Activated T-cell treated with anti-CD3 and anti-CD28 coated beads, Interleukin-2, amount 50 U/mL, for 1 hour (primary cell): ENCODE measurements around the gene EXOC8.

Experiments used
- DNase-seq: peaks from one replicate; pipeline ENCODE4 v3.0.0-alpha.2; 2020

Gene EXOC8

GRCh38 chr1:231337472-231338269, at the start of gene EXOC8:
TSS of gene EXOC8 (minus strand) at chr1:231337852. CDS start at chr1:231337745, 107 bp downstream.
- peak; percentile 100 for DNase-seq

- no peak for DNase-seq
Measured at GRCh38 chr1:231386466-231386865, 48.8 kb upstream of the EXOC8 start.

GRCh38 chr1:231385416-231385748, 47.7 kb upstream of the EXOC8 start:
- no peak for DNase-seq

- DNase-seq = no peak
Measured at GRCh38 chr1:231384696-231385415, 47.2 kb upstream of the EXOC8 start.

- no peak for DNase-seq
Measured at GRCh38 chr1:231383159-231383860, 45.7 kb upstream of the EXOC8 start.

GRCh38 chr1:231382426-231382825, 44.8 kb upstream of the EXOC8 start:
- no peak for DNase-seq

- no peak for DNase-seq
Measured at GRCh38 chr1:231381729-231382128, 44.1 kb upstream of the EXOC8 start.

DNA sequence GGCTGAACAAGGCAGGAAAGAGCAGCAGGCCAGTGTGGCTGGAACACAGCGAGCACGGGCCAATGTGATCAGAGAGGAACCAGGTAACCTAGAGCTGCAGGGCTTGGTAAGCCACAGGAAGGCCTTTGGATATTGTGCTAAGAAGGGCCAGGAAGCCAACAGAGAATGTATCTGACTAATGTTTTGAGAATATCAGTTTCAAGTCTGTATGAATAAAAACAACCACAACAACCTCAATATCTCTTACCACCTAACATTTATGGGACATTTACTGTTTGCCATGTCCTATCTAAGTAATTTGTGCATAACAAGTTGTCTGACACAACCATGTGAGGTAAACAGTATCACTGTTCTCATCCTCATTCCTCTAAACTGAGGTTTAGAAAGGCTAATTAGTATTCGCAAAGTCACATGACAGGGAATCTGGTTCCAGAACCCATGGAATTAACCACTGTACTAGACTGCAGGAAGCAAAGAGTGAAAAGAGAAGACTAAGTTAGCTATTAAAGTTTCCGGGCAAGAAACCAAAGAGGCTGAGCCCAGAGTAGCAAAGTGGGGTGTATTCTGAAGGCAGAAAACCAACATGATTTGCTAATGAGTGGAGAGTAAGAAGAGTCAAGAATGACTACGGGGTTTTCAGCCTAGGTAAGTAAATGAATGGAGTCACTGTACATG, 39.4 kb upstream of the EXOC8 start:
- no peak for DNase-seq

- no peak for DNase-seq
Measured at GRCh38 chr1:231376101-231376500, 38.4 kb upstream of the EXOC8 start.

DNA sequence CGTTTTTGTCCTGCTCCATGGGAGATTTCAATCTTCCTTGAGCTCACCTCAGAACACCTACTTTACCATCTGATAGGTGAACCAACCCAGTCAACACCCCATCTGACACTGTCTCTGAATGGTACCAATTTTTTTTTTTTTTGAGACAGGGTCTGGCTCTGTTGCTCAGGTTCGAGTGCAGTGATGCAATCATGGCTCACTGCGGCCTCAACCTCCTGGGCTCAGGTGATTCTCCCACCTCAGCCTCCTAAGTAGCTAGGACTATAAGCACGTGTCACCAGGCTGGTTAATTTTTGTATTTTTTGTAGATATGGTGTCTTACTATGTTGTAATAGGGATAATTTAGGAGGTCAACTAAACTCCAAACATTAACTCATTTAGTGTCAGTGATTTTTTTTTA, 36.7 kb upstream of the EXOC8 start:
- no peak for DNase-seq

- DNase-seq = no peak
Measured at GRCh38 chr1:231372501-231372900, 34.8 kb upstream of the EXOC8 start.

DNA sequence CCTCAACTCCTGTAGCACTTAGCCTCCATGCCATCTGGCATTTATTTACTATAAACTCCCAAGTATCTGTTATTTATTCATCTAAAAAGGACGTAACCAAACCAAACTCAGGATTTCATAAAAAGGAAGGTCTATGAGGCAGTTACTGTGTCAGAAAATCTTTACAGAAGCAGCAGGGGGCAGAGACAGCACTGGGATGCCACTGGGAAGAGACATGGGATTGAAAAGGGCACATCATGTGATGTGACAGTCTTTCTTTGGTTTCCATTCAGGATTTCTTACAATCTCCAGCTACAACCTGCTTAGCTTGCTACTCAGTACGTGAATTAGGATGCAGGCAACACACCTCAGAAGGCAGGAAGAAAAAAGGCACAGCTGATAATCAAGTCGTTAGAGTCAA, 31.6 kb upstream of the EXOC8 start:
- no peak for DNase-seq

GRCh38 chr1:231364192-231364591, 26.5 kb upstream of the EXOC8 start:
- no peak for DNase-seq

- DNase-seq = no peak
Measured at GRCh38 chr1:231363624-231364023, 26.0 kb upstream of the EXOC8 start.

GRCh38 chr1:231362325-231362724, 24.7 kb upstream of the EXOC8 start:
- no peak for DNase-seq

GRCh38 chr1:231359113-231359512, 21.5 kb upstream of the EXOC8 start:
- no peak for DNase-seq

GRCh38 chr1:231357831-231358354, 20.2 kb upstream of the EXOC8 start:
- no peak for DNase-seq

- no peak for DNase-seq
Measured at GRCh38 chr1:231357187-231357772, 19.6 kb upstream of the EXOC8 start.

DNA sequence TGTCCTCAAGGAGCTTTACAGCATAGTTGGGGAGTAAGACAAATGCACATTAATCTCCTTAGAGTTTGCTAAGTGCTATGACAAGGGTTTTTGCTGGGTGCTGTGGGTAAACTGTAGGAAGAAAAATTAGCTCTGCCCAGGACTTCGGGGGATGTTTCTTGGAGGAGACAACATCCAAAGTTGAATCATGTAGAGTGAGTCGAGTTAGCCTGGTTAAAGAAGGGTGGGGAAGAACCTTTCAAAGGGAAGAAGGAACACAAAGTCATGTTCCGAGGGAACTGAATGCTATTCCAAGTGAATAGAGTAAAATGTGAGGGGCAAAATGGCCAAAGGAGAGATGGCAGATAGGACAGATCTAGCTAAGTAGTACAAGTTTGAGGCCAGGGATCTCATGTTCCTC, 17.5 kb upstream of the EXOC8 start:
- no peak for DNase-seq

DNA sequence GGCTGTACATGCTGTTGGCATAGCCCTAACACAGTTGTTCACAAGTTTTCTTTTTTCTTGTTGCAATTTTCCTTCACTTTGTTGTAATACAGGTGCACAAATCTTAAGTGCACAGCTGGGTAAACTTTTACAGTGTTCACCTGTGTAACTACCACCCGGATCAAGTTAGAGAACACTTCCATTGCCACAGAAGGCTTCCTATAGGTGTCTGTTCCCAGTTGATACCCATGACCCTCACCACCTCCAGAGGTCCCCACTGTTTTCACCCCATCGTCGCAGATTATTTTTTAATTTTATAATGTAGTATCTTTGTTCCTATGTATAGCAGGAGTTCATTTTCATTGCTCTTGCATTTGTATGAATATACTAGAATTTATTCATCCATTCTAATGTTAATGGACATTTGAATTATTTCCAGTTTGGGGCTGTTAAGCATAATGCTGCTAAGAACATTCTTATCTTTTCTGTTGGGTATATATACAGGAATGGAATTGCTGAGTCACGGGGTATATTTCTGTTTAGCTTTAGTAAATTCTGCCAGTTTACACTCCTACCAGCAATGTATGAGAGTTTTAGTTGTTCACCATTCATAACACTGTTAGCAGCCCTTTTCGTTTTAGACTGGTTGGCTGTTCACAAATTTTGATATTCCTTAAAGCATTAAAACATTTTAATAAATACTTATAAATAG, 16.8 kb upstream of the EXOC8 start:
- DNase-seq = no peak

- no peak for DNase-seq
Measured at GRCh38 chr1:231353086-231353485, 15.4 kb upstream of the EXOC8 start.

GRCh38 chr1:231351816-231352215, 14.2 kb upstream of the EXOC8 start:
- no peak for DNase-seq
